ENCODE results near the gene CALR3.

GRCh38 chr19:16518483-16519229, 22.7 kb upstream of the CALR3 start:
- TF ChIP-seq CTCF (IDR thresholded peaks at IDR 0.05) (no peak), POLR2A (IDR thresholded peaks at IDR 0.05) (no peak)
